Fibroblast of villous mesenchyme (primary cell): ENCODE results near the gene COPS6. TPM values are rescaled to one million over a fixed set of nuclear protein-coding genes. Genes with fewer than 3 reads are reported as not detected.

Source experiments
- DNase-seq: peaks from one replicate; pipeline ENCODE4 v3.0.0-alpha.2; 2010; ENCODE audit warnings: low read depth
- H3K4me3 ChIP-seq: 2 replicates; pipeline ENCODE4 v1.5.1; 2011; ENCODE audit warnings: low read depth, mild to moderate bottlenecking, low read length
- total RNA-seq: library from RNA; depleted of rRNA; stranded (reverse); fragments of >200 nt; gene quantifications from 2 replicates; pipeline ENCODE4 v1.2.3, GENCODE V29; 2012
- TF ChIP-seq, protein P1 (sequence below): IDR thresholded peaks from 2 replicates; pipeline ENCODE4 v1.5.1; 2012; ENCODE audit warnings: low read depth, mild to moderate bottlenecking, low read length; ENCODE audit not compliant: insufficient read depth

The COPS6 gene
- total RNA-seq, 1 donor: 104 TPM

DNA sequence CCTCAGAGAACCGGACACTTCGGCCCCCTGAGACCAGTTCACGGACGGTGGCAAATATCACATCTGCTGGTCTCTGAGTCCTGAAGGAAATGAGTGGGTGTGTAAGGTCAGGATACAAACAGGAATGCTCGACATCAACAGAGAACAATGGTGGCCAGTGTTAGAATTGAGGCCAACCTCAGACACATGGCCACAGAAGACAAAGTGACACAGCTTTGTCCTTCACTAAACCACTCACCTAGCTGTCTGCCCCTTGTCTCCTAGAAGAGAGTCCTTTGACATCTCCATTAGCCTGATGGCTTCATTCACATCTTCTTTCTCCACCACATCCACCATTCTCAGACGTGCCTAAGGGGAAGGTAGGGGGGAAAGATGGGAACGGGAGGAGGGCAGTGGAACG lies 4.3 kb downstream of the COPS6 start:
- TF ChIP-seq, protein P1, sequence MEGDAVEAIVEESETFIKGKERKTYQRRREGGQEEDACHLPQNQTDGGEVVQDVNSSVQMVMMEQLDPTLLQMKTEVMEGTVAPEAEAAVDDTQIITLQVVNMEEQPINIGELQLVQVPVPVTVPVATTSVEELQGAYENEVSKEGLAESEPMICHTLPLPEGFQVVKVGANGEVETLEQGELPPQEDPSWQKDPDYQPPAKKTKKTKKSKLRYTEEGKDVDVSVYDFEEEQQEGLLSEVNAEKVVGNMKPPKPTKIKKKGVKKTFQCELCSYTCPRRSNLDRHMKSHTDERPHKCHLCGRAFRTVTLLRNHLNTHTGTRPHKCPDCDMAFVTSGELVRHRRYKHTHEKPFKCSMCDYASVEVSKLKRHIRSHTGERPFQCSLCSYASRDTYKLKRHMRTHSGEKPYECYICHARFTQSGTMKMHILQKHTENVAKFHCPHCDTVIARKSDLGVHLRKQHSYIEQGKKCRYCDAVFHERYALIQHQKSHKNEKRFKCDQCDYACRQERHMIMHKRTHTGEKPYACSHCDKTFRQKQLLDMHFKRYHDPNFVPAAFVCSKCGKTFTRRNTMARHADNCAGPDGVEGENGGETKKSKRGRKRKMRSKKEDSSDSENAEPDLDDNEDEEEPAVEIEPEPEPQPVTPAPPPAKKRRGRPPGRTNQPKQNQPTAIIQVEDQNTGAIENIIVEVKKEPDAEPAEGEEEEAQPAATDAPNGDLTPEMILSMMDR: no peak
- no peak overlapping the region for H3K4me3 ChIP-seq
- no peak for DNase-seq

DNA sequence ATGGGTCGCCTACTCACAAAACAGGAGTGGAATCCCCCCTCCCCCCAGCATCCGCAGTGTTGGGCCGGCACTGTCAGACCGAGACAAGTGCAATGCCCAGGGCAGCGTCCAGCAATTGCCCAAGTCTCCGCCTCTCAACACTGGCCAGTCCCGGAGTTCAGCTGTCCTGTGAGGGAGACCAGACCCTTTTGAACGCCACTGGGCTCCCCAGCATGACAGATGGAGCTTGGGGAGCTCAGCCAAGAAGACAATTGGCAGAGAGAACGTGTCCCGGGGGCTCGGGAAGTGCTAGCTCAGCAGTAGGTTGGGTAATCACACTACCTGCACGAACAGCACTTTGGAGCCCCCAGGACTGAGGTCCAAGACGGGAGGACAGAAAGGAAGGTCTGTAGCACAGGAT lies 4.7 kb downstream of the COPS6 start:
- no peak for DNase-seq
- no peak overlapping the region for H3K4me3 ChIP-seq
- TF ChIP-seq, protein P1: no peak

DNA sequence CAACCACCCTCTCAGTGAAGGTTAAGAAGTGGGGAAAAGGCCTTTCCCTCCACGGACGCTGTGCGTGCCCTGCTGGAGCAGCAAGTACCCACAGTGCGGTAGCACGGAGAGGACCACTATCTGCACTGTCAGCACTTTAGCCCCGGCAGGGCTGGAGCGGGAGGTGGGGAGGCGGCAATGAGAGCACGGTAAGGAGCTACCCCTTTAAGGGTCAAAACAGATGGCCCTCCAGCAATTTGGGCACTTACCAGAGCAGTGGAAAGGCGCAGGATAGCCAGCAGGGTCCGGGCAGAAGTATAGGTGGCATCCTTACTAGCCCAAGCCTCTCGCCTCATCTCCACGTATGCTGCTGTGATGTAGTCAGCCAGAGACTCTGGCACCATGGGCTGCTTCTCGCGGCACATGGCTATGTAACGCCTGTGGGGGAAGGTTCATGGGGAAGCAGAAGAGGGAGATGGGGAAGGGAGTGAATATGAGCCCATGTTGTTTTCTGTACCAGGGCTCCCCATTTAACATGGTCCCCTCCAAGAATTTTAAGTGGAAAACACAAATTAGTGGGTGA lies 5.2 kb downstream of the COPS6 start:
- DNase-seq: no peak
- no peak overlapping the region for H3K4me3 ChIP-seq
- TF ChIP-seq, protein P1: no peak

DNA sequence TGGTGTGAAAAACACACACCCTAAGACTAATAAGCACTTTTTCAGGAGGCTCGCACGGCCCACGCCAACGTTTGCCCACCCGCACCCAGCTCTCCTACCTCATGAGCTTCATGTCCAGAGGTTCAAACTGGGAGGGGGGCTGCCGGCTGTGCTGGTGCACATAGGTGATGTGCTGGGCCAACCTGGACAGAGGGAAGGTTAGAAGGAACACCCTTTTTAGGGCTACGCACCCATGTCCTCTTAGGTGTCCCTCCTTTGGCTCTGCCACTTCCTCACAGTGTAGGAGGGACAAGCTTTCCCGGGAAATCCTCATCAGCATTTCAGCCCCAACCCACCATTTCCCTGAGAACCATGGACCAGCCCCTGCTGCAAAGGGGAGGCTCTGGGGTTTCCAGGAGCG lies 6.5 kb downstream of the COPS6 start:
- DNase-seq: no peak
- no peak overlapping the region for H3K4me3 ChIP-seq
- TF ChIP-seq, protein P1: no peak

DNA sequence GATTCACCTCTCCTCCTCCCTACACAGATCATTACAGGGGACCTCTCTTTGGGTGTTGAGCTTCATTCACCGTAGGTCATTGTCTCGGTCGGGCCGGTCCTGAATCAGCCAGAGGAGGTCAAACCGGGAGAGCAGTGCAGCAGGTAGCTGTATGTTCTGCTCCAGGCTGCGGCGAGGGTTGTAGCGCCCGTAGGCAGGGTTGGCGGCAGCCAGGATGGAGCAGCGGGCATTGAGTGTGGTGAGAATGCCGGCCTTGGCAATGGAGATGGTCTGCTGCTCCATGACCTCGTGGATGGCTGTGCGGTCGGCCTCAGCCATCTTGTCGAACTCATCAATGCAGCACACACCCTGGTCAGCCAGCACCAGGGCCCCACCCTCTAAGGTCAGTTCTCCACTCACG lies 6.9 kb downstream of the COPS6 start:
- H3K4me3 ChIP-seq: no peak overlapping the region
- no peak for DNase-seq
- TF ChIP-seq, protein P1: no peak

- TF ChIP-seq, protein P1: no peak
- no peak for DNase-seq
- no peak overlapping the region for H3K4me3 ChIP-seq
Observed at GRCh38 chr7:100098913-100099312, 10.1 kb downstream of the COPS6 start.

DNA sequence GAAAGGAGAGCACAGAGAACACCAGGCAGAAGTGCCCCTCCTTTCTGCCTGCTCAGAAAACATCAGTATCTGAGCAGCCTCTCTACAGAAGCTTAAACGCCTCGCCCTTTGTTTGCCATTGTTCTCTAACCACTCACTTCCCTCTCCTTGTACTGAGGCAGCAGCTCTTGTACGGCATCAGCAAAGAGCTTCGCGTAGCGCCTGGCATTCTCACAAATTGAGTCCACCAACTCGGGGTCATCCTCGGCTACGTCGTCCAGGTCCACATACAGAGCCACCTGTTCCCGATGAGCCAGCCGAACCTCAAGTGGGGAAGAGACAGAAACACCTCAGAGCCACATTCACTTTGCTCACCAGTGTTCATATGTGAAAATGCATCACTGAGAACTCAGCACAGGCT lies 10.7 kb downstream of the COPS6 start:
- TF ChIP-seq, protein P1: no peak
- peak overlapping the region; percentile 85 for H3K4me3 ChIP-seq
- no peak for DNase-seq
